Occipital lobe (tissue), 2 donors: ENCODE measurements around the gene NEAT1. TPM values are rescaled to one million over a fixed set of nuclear protein-coding genes. Genes with fewer than 3 reads are reported as not detected.
"Not testable (repeated sequence)": the region's sequence is repeated elsewhere in the genome, so short reads cannot be mapped to it uniquely, and the experiment has no call there.

ENCODE experiments used
- DNase-seq: peaks from one replicate; lab custom pipeline; 2025; lab: John Stamatoyannopoulos, UW
- total RNA-seq: library from RNA; depleted of rRNA; stranded (reverse); fragments of >200 nt; gene quantifications from one replicate; pipeline ENCODE4 v1.2.3, GENCODE V29; 2014

The NEAT1 gene
- total RNA-seq, 1 donor from 2014 or later, result 3.6 TPM

GRCh38 chr11:65448418-65449105, 26.0 kb downstream of the NEAT1 start:
- no peak for DNase-seq

- not testable (repeated sequence) for DNase-seq
Measured at GRCh38 chr11:65451301-65451700, 28.7 kb downstream of the NEAT1 start.

- DNase-seq, result not testable (repeated sequence)
Measured at GRCh38 chr11:65452259-65452658, 29.7 kb downstream of the NEAT1 start.

- DNase-seq, result no peak
Measured at GRCh38 chr11:65452806-65453490, 30.4 kb downstream of the NEAT1 start.

- no peak for DNase-seq
Measured at GRCh38 chr11:65454311-65454695, 31.7 kb downstream of the NEAT1 start.

GRCh38 chr11:65454696-65455456, 32.3 kb downstream of the NEAT1 start:
- DNase-seq, result peak; percentile 76

- no peak for DNase-seq
Measured at GRCh38 chr11:65456418-65456817, 33.8 kb downstream of the NEAT1 start.

GRCh38 chr11:65459552-65459951, 37.0 kb downstream of the NEAT1 start:
- no peak for DNase-seq

- DNase-seq, result not testable (repeated sequence)
Measured at GRCh38 chr11:65465471-65465870, 42.9 kb downstream of the NEAT1 start.

GRCh38 chr11:65467306-65467705, 44.7 kb downstream of the NEAT1 start:
- DNase-seq, result not testable (repeated sequence)

GRCh38 chr11:65468874-65469333, 46.3 kb downstream of the NEAT1 start:
- no peak for DNase-seq

- no peak for DNase-seq
Measured at GRCh38 chr11:65470433-65471049, 47.9 kb downstream of the NEAT1 start.

GRCh38 chr11:65471447-65471891, 48.9 kb downstream of the NEAT1 start:
- DNase-seq, result peak; percentile 54

- DNase-seq, result not testable (repeated sequence)
Measured at GRCh38 chr11:65472588-65473277, 50.1 kb downstream of the NEAT1 start.

- no peak for DNase-seq
Measured at GRCh38 chr11:65473278-65473860, 50.8 kb downstream of the NEAT1 start.

GRCh38 chr11:65474864-65475263, 52.3 kb downstream of the NEAT1 start:
- no peak for DNase-seq

- DNase-seq, result no peak
Measured at GRCh38 chr11:65476632-65477148, 54.1 kb downstream of the NEAT1 start.

- DNase-seq, result peak; percentile 93
Measured at GRCh38 chr11:65477149-65477965, 54.8 kb downstream of the NEAT1 start.

GRCh38 chr11:65478388-65479183, 56.0 kb downstream of the NEAT1 start:
- DNase-seq, result no peak
